ENCODE measurements around the gene TECPR2.

The TECPR2 gene, protein sequence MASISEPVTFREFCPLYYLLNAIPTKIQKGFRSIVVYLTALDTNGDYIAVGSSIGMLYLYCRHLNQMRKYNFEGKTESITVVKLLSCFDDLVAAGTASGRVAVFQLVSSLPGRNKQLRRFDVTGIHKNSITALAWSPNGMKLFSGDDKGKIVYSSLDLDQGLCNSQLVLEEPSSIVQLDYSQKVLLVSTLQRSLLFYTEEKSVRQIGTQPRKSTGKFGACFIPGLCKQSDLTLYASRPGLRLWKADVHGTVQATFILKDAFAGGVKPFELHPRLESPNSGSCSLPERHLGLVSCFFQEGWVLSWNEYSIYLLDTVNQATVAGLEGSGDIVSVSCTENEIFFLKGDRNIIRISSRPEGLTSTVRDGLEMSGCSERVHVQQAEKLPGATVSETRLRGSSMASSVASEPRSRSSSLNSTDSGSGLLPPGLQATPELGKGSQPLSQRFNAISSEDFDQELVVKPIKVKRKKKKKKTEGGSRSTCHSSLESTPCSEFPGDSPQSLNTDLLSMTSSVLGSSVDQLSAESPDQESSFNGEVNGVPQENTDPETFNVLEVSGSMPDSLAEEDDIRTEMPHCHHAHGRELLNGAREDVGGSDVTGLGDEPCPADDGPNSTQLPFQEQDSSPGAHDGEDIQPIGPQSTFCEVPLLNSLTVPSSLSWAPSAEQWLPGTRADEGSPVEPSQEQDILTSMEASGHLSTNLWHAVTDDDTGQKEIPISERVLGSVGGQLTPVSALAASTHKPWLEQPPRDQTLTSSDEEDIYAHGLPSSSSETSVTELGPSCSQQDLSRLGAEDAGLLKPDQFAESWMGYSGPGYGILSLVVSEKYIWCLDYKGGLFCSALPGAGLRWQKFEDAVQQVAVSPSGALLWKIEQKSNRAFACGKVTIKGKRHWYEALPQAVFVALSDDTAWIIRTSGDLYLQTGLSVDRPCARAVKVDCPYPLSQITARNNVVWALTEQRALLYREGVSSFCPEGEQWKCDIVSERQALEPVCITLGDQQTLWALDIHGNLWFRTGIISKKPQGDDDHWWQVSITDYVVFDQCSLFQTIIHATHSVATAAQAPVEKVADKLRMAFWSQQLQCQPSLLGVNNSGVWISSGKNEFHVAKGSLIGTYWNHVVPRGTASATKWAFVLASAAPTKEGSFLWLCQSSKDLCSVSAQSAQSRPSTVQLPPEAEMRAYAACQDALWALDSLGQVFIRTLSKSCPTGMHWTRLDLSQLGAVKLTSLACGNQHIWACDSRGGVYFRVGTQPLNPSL (N-terminal part only)

DNA sequence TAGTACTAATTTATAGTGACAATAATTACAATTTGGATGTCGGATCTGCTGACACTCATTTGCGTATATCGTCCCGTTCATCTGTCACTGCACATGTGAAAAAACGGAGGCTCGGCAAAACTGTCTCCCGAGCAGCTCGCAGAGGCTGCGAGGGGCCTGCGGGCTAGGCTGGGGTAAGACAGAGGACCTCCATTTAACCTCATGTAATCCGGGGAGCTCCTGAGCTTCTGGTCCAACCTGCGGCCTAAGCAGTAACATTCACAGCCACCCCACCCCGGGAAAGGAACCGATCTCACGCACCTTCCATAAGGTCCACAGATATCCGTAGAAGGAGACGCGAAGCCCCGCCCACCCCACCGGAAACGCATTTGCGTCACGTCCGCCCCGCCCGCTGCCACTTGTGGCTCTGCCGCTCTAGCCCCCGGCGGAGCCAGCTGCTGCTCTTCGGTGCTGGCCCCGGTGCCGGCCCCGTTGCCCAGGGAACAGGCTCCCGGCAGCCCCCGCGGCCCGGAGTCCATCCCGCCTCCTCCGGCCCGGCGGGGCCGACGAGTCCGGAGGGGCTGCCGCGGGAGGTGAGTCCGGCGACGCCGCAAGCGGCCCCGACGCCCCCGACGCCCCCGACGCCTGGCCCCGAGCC, at the start of gene TECPR2, which contains the start of gene CINP:
Gene TECPR2 (plus strand): TSS at position 397 of the 637 bp plus-strand sequence. CDS start 13,781 bp downstream, outside the sequence.
Gene CINP (minus strand): TSS at position 346 of the 637 bp plus-strand sequence. CDS start 39 bp downstream, at position 307.
- TF ChIP-seq, protein P1, sequence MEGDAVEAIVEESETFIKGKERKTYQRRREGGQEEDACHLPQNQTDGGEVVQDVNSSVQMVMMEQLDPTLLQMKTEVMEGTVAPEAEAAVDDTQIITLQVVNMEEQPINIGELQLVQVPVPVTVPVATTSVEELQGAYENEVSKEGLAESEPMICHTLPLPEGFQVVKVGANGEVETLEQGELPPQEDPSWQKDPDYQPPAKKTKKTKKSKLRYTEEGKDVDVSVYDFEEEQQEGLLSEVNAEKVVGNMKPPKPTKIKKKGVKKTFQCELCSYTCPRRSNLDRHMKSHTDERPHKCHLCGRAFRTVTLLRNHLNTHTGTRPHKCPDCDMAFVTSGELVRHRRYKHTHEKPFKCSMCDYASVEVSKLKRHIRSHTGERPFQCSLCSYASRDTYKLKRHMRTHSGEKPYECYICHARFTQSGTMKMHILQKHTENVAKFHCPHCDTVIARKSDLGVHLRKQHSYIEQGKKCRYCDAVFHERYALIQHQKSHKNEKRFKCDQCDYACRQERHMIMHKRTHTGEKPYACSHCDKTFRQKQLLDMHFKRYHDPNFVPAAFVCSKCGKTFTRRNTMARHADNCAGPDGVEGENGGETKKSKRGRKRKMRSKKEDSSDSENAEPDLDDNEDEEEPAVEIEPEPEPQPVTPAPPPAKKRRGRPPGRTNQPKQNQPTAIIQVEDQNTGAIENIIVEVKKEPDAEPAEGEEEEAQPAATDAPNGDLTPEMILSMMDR (IDR thresholded peaks at IDR 0.05; ENCODE audit: low read depth, low read length), result no peak

DNA sequence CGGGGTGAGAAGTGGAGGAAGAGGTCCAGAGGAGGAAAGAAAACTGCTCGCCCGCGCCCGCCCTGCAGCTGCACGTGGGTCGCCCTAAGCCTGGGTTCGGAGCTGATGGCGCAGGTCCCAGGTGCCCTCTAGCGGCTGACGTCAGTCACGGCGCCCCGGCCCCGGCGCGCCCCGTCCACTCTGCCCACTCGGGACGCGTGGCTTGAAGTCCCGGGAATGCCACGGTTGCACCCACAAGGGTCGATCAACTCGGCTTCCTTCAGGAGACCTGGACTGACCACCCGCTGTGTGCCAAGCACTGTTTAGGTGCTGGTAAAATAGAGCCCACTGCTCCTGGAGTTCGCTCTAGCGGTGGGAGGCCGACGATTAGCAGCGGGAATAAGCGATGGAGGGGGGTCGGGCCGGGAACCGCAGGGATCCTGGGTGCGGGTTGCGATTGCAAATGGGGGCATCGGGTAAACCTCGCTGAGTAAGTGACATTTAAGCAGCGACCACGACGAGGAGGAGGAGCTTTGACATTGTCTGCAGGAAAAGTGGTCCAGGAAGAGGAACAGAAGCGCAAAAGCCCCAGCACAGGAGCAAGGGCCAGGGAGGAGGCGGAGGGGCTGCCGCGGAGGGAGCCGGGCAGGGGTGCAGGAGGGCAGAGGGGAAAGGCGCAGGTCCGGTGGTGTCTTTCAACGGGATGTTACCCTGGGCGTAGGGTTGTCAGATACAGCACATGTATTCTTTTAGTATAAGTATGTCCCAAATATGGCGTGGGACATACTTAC, 48.3 kb upstream of the TECPR2 start:
- peak; percentile 49 for DNase-seq (ENCODE audit: extremely low read depth, low read depth)
- TF ChIP-seq, protein P1 (IDR thresholded peaks at IDR 0.05; ENCODE audit: low read depth, low read length), result peak; percentile 95

More for the DNA sequence above, at the start of gene TECPR2, which contains the start of gene CINP:
- peak; percentile 90 for DNase-seq (ENCODE audit: extremely low read depth, low read depth)

DNA sequence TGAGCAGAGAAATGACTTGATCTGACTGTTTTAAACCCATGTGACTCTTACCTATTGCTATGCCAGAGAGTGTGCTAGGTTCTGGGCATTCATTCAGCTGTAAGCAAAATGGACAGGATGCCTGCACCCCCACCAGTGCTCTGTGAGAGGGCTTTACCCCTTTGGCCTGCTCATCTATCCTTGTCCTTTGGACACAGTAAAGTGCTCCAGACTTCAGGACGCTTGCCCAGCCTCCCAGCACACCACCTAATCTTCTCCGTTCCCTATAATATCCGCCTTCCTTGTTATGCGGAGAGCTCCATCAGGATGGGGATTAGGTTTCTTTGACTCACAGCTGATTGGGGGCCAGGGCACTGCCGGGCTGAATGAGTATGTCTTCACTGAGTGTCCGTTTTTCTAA, 47.6 kb upstream of the TECPR2 start:
- DNase-seq (ENCODE audit: extremely low read depth, low read depth), result no peak
- TF ChIP-seq, protein P1 (IDR thresholded peaks at IDR 0.05; ENCODE audit: low read depth, low read length), result no peak

DNA sequence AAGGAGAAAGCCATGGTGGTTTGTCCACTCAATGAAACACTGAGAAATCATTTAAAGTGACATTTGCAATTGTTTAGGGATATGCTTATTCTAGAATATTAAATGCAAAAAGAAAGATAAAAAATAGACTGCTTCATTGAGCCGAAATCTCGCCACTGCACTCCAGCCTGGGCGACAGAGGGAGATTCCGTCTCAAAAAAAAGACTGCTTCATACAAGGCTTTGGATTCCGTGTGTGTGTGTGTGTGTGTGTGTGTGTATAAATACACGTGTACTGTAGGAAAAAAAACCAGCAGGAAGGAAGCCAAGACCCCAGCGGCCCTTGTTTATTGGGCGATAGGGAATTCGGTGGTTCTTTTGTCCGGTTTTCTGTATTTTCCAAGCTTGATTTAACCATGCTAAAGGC, 46.4 kb upstream of the TECPR2 start:
- TF ChIP-seq, protein P1 (IDR thresholded peaks at IDR 0.05; ENCODE audit: low read depth, low read length), result no peak
- DNase-seq (ENCODE audit: extremely low read depth, low read depth), result no peak

DNA sequence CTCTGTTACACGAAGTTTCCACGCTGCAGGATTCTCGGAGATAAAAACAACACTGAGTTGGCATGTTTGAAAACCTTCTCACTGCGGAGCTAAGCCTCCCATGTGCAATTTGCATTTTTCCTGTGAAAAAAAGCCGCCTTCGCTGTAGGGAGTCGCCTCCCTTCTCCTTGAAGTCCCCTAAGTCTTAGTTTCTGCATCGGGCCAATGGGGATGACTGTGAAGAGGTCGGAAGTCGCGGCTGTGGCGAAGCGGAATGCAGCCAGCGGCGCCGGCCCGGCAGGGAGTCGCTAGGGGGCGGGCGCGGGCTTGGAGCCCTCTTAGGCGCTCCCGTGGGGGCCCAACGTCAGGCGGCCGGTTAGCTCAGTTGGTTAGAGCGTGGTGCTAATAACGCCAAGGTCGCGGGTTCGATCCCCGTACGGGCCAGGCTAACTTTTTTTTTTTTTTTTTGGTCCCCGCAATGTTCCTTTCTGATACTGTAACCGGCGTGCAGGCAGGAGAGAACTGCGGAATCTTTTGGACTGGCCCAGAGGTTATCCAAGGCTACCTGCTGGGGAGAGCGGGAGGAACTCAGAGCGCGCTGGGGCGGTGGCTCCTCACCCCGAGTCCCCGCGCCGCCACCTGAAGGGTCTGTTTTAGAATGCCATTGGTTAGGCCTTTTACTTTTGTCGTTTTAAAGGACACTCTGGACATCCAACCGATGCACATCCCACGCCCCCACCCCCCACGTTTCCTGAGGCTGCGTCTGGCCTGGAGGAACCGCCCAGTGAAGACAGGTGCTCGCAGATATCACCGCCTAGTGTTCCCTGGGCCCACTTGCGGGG, 45.8 kb upstream of the TECPR2 start:
- TF ChIP-seq, protein P1 (IDR thresholded peaks at IDR 0.05; ENCODE audit: low read depth, low read length), result peak; percentile 79
- DNase-seq (ENCODE audit: extremely low read depth, low read depth), result peak; percentile 75
